ENCODE results near the gene USP24.

- TF ChIP-seq CTCF (IDR thresholded peaks at IDR 0.05): no peak
- no peak for TF ChIP-seq POLR2A (IDR thresholded peaks at IDR 0.05)
Measured at GRCh38 chr1:55143684-55144083, 71.5 kb downstream of the USP24 start.

All from lower leg skin (tissue), 3 donors.